GM19193 (cell line): ENCODE results near the gene FOXQ1.

Experiments used
- POLR2A ChIP-seq: IDR thresholded peaks from 4 replicates; pipeline ENCODE4 v1.6.1; 2011; ENCODE audit not compliant: insufficient read depth, insufficient read length; ENCODE audit errors: extremely low read depth

Gene FOXQ1, protein sequence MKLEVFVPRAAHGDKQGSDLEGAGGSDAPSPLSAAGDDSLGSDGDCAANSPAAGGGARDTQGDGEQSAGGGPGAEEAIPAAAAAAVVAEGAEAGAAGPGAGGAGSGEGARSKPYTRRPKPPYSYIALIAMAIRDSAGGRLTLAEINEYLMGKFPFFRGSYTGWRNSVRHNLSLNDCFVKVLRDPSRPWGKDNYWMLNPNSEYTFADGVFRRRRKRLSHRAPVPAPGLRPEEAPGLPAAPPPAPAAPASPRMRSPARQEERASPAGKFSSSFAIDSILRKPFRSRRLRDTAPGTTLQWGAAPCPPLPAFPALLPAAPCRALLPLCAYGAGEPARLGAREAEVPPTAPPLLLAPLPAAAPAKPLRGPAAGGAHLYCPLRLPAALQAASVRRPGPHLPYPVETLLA

DNA sequence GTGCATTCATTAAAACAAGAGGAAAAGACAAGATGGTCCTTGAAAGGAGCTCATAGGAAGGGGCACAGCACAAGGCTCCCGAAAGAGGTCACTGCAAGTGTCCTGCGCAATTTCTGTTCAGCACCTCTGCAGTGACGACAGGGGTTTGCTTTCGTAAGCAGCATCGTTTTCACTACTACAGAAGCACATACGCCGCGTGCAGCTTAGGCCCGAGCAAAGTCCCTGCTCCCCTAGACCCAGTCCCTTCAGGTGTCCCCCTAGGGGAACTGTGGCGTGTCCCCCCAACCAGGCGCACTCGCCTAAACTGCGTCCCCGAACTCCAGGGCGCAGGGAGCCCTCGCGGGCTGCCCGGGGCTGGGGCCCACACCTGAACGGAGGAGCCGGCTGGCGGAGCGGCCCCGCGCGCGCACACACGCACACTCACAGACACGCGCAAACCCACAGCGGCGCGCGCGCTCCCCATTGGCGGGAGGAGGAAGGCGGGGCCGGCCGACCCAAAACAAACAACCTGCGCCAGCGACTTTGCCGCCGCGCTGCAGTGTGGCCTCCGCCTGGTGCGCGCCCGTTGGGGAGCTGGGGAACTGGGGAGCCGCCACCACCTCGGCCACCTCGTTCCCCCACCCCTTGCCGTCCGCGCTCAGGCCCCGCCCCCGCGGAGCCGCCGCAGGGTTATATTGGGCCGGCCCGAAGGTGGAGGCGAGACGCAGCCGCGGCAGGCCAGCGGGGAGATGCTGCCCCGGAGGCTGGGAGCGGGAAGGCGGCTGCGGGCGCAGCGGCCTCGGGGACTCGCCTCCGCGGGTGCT, at the start of gene FOXQ1:
FOXQ1 (plus strand) TSS at position 699 of the 803 bp plus-strand sequence. CDS start 607 bp downstream, outside the sequence.
- no peak for TF ChIP-seq POLR2A

DNA sequence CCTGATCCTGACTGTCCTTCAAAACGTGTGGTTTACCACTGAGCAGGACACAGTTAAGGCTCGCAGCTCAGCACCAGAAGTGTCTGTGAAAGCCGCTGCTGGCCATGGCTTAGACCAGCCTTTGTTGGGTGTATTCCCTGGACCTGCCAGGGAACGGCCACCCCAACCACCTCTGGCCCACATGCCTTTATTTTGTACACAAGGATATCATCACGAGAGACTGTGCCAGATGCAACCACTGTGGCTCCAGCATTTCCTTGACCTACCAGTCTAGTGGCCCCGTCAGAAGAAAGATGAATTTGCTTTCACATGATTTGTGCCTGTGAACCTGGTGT, 49.2 kb upstream of the FOXQ1 start:
- no peak for TF ChIP-seq POLR2A

DNA sequence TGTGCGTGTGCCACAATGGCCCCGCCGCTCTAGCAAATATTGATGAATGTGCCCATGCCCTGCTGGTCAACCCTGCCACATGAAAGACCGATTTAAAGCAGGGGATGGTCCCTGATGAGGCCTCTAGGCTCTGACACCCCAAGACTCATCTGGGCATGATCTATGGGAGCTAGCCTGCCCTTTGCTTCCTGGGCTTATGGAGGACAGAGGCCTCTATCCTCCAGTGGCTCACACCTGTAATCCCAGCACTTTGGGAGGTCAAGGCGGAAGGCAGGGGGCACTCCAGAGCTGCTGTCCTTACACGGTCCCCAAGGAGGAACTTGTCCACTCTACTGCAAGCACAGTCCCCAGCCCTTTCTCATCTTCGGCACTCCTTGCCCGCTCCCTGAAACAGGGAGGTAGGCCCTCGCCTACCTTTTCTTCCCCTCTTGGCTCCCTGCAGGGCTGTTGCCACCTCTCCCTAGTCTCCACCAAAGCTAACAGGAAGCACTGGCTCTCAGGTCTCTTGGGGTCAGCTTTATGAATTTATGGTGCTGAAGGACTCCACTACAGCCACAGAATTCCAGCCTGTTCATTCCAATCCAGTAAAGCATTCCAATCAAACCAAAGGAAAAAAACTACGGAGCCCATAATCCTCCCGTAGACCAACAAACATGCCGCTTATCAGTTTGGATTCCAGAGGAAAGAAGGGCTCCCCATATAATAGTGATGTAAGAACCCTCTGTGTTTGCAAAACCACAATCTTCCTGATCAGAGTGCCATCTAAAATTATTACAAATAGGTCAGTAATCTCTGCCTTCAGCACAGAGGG, 48.7 kb upstream of the FOXQ1 start:
- no peak for TF ChIP-seq POLR2A

DNA sequence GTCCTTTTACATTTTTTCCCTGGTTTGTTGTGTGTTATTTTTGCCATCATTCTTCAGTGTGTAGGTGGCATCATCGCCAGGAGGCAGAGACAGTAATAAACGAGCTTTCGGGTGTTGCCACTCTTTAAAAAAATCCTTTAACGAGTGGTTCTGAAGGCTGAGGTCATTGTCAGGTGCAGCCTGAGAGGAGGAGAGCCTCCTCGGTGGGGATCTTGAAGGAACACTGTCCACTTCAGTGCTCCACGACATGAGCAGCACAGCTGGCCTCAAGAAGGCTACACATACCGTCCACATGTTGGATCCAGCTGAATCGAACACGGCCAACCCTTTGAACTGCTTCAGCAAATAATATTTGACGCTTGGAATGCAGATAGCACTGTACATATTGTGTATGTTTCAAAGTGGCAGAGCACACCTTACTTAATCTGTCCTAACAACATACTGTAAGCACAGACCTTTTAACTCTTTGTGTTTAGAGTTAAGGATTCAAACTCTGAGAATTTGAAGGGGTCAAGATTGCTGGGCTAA, 48.0 kb upstream of the FOXQ1 start:
- TF ChIP-seq POLR2A, result no peak

DNA sequence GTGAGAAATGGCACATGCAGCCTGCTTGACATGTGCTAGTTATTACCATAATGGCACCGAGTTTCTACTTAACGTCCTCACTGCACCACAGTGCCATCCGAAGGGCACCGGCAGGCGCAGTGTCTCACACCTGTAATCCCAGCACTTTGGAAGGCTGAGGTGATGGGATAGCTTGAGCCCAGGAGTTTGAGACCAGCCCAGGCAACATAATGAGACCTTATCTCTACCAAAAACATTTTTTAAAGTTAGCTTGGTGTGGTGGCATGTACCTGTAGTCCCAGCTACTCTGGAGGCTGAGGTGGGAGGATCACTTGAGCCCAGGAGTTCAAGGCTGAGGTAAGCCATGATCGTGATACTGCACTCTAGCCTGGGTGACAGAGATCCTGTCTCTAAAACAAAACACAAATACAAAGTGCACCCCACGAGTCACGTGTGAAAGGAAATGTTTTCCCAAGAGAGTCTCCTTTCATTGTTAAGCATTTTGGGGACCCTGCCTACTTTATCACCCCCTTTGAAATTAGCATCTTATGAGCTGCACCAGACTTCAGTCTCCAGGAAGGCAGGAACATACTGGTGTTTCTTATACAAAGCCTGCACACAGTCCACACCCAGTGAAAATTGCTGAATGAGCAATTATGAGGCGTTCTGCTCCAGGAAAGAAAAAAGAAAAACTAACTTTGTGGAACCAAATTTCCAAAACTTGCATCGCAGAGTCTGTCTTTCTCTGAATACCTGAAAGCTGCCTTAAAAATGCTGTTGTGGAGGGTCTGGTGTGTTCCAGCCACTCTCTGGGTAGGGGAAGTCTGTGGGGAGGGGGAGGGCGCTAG, 47.1 kb upstream of the FOXQ1 start:
- TF ChIP-seq POLR2A, result no peak

DNA sequence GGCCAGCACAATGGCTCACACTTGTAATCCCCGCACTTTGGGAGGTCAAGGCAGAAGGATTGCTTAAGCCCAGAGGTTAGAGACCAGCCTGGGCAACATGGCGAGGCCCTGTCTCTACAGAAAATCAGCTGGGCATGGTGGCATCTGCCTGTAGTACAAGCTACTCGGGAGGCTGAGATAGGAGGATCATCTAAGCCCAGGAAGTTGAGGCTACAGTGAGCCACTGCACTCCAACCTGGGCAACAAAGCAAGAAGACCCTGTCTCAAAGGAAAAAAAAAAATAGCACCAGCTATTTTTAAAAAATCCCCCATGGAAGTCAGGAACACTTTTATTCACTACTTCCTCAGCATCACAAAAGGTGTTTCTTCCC, 45.2 kb upstream of the FOXQ1 start:
- TF ChIP-seq POLR2A, result no peak

DNA sequence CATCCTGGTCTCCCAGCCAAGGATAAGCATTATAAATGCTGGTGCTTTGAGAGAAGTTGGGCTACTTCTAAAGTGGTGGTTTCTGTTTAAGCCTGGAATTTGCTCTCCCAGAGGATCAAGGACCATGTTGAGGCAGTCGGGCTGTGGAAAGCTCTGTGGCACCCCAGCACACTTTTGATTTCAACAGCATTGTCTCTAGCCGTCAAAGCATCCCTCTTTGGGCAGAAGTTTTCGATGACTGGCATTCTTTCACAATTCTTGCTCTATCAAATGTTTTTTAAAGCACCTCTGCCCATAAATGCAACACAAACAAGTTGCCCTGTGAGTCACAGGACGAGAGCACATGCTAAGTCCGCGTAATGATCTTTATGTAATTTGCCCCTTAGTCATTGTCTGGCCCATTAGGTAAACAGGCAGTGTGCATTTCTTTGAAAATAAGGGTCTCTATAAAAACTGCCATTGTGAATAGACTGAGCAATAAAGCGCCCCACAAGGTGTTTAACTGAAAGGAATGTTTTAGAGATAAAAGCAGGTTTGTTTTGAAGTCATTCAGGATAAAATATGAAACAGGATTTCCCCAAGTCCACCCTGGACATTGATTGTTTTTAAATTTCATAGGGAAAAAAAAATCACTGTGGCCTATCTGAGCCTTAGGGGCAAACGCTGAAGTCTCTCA, 44.7 kb upstream of the FOXQ1 start:
- TF ChIP-seq POLR2A, result no peak

DNA sequence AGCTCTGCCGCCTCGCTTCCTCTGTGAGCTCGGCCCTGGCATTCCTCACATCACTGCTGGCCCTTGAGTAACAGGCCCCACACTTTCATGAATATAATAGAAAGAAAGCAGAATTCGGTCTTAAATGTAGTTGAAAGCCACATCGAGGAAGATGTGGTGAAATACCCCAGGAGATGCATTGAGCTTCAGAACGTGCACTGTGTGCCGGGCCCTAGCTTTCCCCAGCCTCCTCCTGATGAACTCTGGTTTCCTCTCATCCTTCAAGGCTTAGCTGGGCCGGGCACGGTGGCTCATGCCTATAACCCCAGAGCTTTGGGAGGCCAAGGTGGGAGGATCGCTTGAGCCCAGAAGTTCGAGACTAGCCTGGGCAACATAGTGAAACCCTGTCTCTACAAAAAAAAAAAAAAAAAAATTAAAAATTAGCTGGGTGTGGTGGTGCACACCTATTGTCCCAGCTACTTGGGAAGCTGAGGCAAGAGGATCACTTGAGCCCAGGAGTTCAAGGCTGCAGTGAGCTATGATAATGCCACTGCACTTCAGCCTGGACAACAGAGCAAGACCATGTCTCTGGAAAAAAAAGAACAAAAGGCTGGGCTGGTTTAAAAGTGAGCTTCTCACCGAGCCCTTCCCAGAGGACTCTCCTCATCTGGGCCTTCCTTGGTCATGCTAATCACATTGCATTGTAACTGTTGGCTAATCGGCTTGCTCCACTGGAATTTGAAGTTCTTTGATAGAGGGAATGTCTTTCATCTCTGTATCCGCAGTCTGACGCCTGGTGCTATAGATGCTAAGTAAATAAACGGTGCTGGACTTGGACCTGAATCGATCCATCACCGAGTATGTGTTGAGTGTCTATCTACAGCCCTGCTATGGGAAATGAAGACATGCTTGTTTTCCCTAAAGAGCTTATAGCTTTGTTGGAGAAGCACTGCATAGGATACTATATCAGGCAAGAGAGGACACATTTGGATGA, 43.8 kb upstream of the FOXQ1 start:
- no peak for TF ChIP-seq POLR2A

DNA sequence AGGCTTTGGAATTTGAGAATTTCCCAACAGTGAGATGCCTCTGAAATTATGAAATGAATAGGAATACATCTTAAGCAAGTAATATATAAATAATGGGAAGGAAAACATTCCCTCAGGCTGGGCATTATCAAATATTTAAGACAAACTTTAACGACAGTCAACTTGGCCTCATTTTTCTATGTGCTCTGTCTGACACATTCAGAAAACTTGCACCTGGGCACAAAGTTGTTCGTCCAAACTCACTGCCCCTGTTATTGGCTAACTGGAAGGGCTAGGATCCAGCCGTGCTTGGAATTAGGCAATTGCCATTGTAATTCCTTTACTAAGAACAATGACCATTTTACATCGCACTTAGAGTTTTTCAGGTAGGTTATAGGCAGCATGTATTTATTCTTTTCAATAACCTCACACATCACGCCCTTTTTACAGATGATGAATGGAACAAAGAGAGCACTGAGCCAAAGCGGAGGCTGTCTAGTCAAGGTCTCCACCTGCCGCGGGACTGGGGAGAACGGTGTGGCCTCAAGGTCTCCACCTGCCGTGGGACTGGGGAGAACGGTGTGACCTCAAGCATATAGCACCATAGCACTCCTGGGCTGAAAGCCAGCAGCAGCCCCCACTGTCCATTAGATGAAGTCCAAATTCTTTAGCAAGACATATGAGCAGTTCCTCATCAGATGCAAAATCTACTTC, 40.7 kb upstream of the FOXQ1 start:
- TF ChIP-seq POLR2A, result no peak

DNA sequence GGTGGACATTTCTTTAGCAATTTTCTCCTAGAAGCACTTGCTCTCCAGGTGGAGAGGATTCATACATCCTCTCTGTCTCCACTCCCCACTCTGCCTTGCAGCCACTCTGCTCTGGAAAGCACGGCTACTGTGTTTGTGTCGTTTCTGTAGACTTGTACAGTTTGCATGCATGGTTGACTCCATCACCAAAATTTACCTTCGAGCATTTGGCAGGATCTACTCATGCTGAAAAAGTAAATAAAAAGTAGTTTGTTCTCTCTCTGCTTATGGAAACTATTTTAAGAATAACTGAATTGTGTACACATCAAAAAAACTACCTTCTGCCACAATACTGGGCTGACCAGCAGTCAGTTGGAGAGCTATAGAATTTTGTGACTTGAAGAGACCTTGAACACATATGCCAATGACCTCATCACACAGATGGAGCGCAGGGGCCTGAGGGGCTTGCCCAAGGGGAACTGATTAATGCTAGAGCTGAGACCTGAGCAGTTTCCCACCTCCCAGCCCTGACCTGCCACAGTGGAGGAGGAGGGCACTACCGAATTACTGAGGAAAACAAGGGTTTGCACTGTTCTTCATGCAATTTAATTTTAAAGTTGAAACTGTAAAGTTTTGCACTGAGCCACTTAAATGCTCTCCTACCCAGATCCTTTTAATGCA, 33.7 kb upstream of the FOXQ1 start:
- TF ChIP-seq POLR2A, result no peak

DNA sequence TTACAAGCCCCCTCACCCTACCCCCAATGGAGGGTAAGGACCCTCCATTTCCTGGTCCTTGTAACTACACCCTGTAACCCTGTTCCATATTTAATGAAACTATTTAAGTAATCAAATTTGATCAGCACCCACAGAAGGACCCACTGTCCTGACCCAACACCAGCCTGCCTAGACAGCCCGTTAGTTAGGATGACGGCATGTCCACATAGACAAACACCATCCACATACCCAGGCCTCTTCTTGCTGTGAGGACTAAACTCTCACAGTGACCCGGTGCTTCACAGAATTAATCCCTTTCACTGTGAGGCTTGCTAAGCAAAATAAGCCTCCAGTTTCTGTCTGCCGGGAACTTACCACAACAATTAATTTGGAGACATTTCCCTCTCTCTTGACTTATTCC, 32.8 kb upstream of the FOXQ1 start:
- TF ChIP-seq POLR2A, result no peak

DNA sequence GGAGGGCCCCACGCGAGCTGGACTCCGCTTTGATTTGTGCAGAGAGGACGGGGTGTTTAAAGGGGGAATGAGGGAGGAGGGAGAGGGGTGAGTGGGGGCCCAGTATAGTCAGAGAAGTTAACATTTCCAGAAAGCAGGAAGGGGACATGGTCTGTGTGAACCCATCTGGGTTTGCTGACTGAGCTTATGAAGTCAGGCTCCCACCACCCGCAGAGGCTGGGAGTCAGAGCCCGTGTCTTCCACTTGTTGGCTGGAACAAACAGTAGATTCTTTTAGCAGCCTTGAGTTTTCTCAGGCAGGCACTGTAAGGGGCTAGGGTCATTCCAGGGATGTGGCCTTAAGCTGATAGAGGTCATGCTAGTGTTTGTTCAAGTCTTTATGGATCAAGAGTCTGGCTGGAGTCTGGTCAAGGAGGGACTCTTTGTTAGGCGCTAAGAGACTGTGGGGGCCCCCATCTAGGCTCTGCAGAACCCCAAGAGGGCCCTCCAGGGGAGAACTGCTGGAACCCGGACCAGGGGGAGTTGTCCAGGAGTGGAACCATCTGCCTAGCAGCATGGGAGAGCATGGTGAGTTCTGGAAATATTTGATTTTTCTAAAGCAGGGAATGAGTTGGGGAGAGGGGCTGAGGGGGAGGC, 31.1 kb upstream of the FOXQ1 start:
- TF ChIP-seq POLR2A, result no peak

DNA sequence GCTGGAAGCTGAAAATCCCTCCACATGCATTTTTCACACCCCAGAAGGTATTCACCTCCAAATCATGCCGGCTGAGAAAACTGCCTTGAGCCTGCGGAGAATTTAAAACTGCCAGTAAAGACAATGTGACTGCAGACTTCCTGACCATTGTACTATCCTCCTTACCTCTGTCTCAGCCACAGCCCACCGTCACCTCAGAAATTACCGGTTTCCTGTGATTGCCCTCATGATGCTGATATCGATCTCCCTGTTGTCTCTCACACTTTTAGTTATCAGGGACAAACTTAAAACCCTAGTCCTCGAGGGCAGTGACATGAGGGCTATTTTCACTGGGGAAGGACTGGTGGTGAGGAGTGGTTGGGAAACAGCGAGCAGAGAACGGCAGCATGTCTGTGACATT, 30.2 kb upstream of the FOXQ1 start:
- TF ChIP-seq POLR2A, result no peak
